Activated T-cell treated with anti-CD3 and anti-CD28 coated beads, Interleukin-2, amount 50 U/mL, for 72 hours (primary cell): Measurements from ENCODE around the gene PLIN4. TPM values are rescaled to one million over a fixed set of nuclear protein-coding genes. Genes with fewer than 3 reads are reported as not detected.

Experiments
- ATAC-seq, 2 donors: fragments of 150-1000 bp; cut with Tn5 transposase; replicated peaks in 1 of 2; 2 replicates each; pipeline ENCODE4 v1.10.0; 2021; ENCODE audit warnings: moderate library complexity in 2 of 2, mild to moderate bottlenecking in 1 of 2
- DNase-seq, 2 donors: peaks; one replicate each; pipeline ENCODE4 v3.0.0; 2021 to 2022; ENCODE audit warnings: mixed read lengths in 1 of 2
- H3K27ac Mint-ChIP-seq: one replicate; pipeline ENCODE4 v1.8.0; 2022; ENCODE audit warnings: mild to moderate bottlenecking, moderate library complexity, mixed read lengths
- H3K27me3 Mint-ChIP-seq: one replicate; pipeline ENCODE4 v1.8.0; 2022; ENCODE audit warnings: low read depth, mixed read lengths
- H3K36me3 Mint-ChIP-seq, 2 donors: one replicate each; pipeline ENCODE4 v1.8.0; 2022; ENCODE audit warnings: mixed read lengths in 2 of 2, mild to moderate bottlenecking in 1 of 2; ENCODE audit not compliant: insufficient read depth in 2 of 2
- H3K4me1 Mint-ChIP-seq: one replicate; pipeline ENCODE4 v1.8.0; 2022; ENCODE audit warnings: low read depth, mixed read lengths
- H3K4me3 Mint-ChIP-seq, 2 donors: one replicate each; pipeline ENCODE4 v1.8.0; 2022; ENCODE audit warnings: mild to moderate bottlenecking in 2 of 2, mixed read lengths in 2 of 2, moderate library complexity in 2 of 2
- H3K9me3 Mint-ChIP-seq, 2 donors: one replicate each; pipeline ENCODE4 v1.8.0; 2022; ENCODE audit warnings: mixed read lengths in 2 of 2
- total RNA-seq, 2 donors: library from RNA; stranded (reverse); gene quantifications; one replicate each; pipeline ENCODE4 v1.2.3, GENCODE V29; 2022

Gene PLIN4
- total RNA-seq, 2 donors from 2014 or later = 0.05 to 0.12 TPM

GRCh38 chr19:4493104-4493928, 25.0 kb downstream of the PLIN4 start:
- DNase-seq = no peak

GRCh38 chr19:4492337-4493103, 25.8 kb downstream of the PLIN4 start:
- H3K4me1 Mint-ChIP-seq = no peaks in the 10 kb centered on the region
- no peak overlapping the region for H3K4me3 Mint-ChIP-seq
- DNase-seq (no peak), ATAC-seq (no peak)
- H3K36me3 Mint-ChIP-seq = peaks cover 0 to 2% of the 10 kb centered on the region in 2 donors
- H3K9me3 Mint-ChIP-seq = no peaks in the 10 kb centered on the region
- H3K27me3 Mint-ChIP-seq = no peaks in the 10 kb centered on the region
- H3K27ac Mint-ChIP-seq = no peak overlapping the region

More at GRCh38 chr19:4493104-4493928, 25.0 kb downstream of the PLIN4 start:
- no peaks in the 10 kb centered on the region for H3K27me3 Mint-ChIP-seq
- no peak overlapping the region for H3K4me3 Mint-ChIP-seq
- H3K27ac Mint-ChIP-seq = no peak overlapping the region
- peaks cover 0 to 2% of the 10 kb centered on the region in 2 donors for H3K36me3 Mint-ChIP-seq
- no peak for ATAC-seq
- no peaks in the 10 kb centered on the region for H3K9me3 Mint-ChIP-seq
- H3K4me1 Mint-ChIP-seq = no peaks in the 10 kb centered on the region

- DNase-seq (no peak), ATAC-seq (no peak)
- Mint-ChIP-seq H3K36me3 (peaks cover 0 to 2% of the 10 kb centered on the region in 2 donors), H3K4me1 (no peaks in the 10 kb centered on the region), H3K27ac (no peak overlapping the region), H3K4me3 (no peak overlapping the region), H3K9me3 (no peaks in the 10 kb centered on the region), H3K27me3 (no peaks in the 10 kb centered on the region)
These were observed 26.8 kb downstream of the PLIN4 start for GRCh38 chr19:4491446-4491845.

GRCh38 chr19:4488496-4488895, 29.8 kb downstream of the PLIN4 start:
- H3K9me3 Mint-ChIP-seq = no peaks in the 10 kb centered on the region
- ATAC-seq = no peak
- no peak overlapping the region for H3K27ac Mint-ChIP-seq
- H3K36me3 Mint-ChIP-seq = peaks cover 0 to 4% of the 10 kb centered on the region in 2 donors
- DNase-seq = no peak
- no peak overlapping the region for H3K4me3 Mint-ChIP-seq
- no peaks in the 10 kb centered on the region for H3K27me3 Mint-ChIP-seq
- no peaks in the 10 kb centered on the region for H3K4me1 Mint-ChIP-seq

GRCh38 chr19:4487572-4487971, 30.7 kb downstream of the PLIN4 start:
- peaks cover 0 to 4% of the 10 kb centered on the region in 2 donors for H3K36me3 Mint-ChIP-seq
- H3K9me3 Mint-ChIP-seq = no peaks in the 10 kb centered on the region
- H3K27me3 Mint-ChIP-seq = no peaks in the 10 kb centered on the region
- DNase-seq (no peak), ATAC-seq (no peak)
- no peak overlapping the region for H3K27ac Mint-ChIP-seq
- no peak overlapping the region for H3K4me3 Mint-ChIP-seq
- no peaks in the 10 kb centered on the region for H3K4me1 Mint-ChIP-seq

- Mint-ChIP-seq H3K36me3 (peaks cover 0 to 2% of the 10 kb centered on the region in 2 donors), H3K27me3 (no peaks in the 10 kb centered on the region), H3K27ac (no peak overlapping the region), H3K9me3 (no peaks in the 10 kb centered on the region), H3K4me1 (no peaks in the 10 kb centered on the region), H3K4me3 (no peak overlapping the region)
- no peak for DNase-seq
- ATAC-seq = no peak
These were observed 34.9 kb downstream of the PLIN4 start for GRCh38 chr19:4483385-4483784.

- Mint-ChIP-seq H3K4me1 (no peaks in the 10 kb centered on the region), H3K27ac (no peak overlapping the region), H3K36me3 (peaks cover 0 to 2% of the 10 kb centered on the region in 2 donors), H3K4me3 (no peak overlapping the region), H3K9me3 (no peaks in the 10 kb centered on the region), H3K27me3 (no peaks in the 10 kb centered on the region)
- DNase-seq (no peak), ATAC-seq (no peak)
These were observed 35.4 kb downstream of the PLIN4 start for GRCh38 chr19:4482721-4483364.

GRCh38 chr19:4477034-4477801, 41.1 kb downstream of the PLIN4 start:
- Mint-ChIP-seq H3K27me3 (no peaks in the 10 kb centered on the region), H3K9me3 (no peaks in the 10 kb centered on the region), H3K4me3 (no peak overlapping the region), H3K27ac (no peak overlapping the region), H3K36me3 (peaks cover 2 to 4% of the 10 kb centered on the region in 2 donors), H3K4me1 (peaks cover 20% of the 10 kb centered on the region)
- no peak for DNase-seq
- ATAC-seq = no peak

GRCh38 chr19:4474514-4475022, 43.7 kb downstream of the PLIN4 start:
- ATAC-seq (no peak), DNase-seq (peak in 1 of 2 donors; percentile 44)
- H3K9me3 Mint-ChIP-seq = no peaks in the 10 kb centered on the region
- H3K27ac Mint-ChIP-seq = peak overlapping the region; percentile 5
- H3K4me3 Mint-ChIP-seq = peak overlapping the region; percentile 88 to 90
- H3K36me3 Mint-ChIP-seq = peaks cover 2 to 4% of the 10 kb centered on the region in 2 donors
- peaks cover 20% of the 10 kb centered on the region for H3K4me1 Mint-ChIP-seq
- H3K27me3 Mint-ChIP-seq = no peaks in the 10 kb centered on the region

GRCh38 chr19:4473763-4474513, 44.3 kb downstream of the PLIN4 start:
- H3K4me3 Mint-ChIP-seq = peak overlapping the region; percentile 88 to 90
- no peak for DNase-seq

GRCh38 chr19:4473011-4473762, 45.1 kb downstream of the PLIN4 start:
- DNase-seq = no peak
- Mint-ChIP-seq H3K4me3 (peak overlapping the region; percentile 88 to 90), H3K27me3 (no peaks in the 10 kb centered on the region), H3K36me3 (peaks cover 2 to 4% of the 10 kb centered on the region in 2 donors), H3K27ac (peak overlapping the region; percentile 19), H3K4me1 (peaks cover 20% of the 10 kb centered on the region), H3K9me3 (no peaks in the 10 kb centered on the region)
- no peak for ATAC-seq

More at GRCh38 chr19:4473763-4474513, 44.3 kb downstream of the PLIN4 start:
- Mint-ChIP-seq H3K9me3 (no peaks in the 10 kb centered on the region), H3K27me3 (no peaks in the 10 kb centered on the region), H3K36me3 (peaks cover 2 to 4% of the 10 kb centered on the region in 2 donors), H3K4me1 (peaks cover 20% of the 10 kb centered on the region), H3K27ac (peak overlapping the region; percentile 8)
- ATAC-seq = no peak
